ENCODE measurements around the gene VSX2.

VSX2 gene

DNA sequence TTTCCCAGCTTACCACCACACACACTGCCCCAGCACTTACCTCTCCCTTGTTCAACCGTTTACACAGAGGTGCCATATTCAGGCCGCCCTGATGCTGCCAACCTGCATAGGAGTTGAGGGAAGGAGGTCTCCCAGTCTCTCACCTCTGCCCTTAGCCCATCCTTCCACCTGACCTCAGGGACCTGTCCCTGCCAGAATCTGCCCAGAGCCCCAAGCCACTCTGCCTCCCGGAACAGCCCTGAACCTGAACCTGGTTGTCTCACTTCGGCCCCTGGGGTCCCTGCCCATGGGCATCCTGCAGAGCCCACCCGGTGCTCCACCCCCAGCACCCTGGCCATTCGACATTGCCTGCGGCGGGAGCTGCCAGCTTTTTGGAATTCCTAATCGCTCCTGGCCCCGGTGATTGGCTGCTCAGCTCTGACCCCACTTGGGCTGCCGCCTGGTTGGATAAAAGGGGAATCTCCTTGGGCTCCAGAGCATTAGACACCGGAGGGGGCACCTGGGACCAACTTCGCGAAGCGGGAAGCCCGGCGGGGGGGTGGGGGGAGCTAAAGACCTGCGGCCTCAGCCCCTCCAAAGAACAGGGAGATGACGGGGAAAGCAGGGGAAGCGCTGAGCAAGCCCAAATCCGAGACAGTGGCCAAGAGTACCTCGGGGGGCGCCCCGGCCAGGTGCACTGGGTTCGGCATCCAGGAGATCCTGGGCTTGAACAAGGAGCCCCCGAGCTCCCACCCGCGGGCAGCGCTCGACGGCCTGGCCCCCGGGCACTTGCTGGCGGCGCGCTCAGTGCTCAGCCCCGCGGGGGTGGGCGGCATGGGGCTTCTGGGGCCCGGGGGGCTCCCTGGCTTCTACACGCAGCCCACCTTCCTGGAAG is at the start of gene VSX2:
Gene VSX2, plus strand, starts transcription at position 476 of the 874 bp plus-strand sequence. Its CDS starts 113 bp downstream, at position 589.
- DNase-seq, result no peak

DNA sequence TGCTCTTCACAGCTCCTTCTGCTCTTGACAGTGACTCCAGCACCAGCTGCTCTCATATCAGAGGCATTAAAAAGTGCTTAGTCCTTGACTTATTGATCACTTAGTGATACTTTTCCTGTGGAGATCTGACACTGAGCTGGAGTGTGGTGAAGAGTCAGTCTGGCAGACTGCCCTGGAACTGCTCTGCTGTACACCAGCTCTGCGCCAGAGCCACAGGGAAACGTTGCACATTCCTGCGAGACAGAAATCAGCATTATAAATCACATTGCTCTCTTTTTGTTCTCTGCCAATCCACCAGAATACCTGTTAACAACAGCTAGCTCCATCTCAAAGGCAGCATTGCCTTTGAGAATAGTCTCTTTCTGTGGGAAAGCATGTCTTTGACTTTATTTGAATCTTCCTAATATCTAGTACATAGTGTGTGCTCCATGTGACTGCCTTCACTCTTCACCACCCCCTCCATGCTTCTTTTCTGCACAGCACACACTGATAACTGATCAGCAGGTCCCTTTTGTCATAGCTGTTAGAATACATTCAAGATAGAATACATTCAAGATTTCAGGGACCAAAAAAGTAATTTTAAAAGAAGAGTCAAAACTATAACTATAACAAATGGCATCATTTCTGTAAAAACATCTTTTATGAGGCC is 48.2 kb upstream of the VSX2 start:
- DNase-seq, result no peak

DNA sequence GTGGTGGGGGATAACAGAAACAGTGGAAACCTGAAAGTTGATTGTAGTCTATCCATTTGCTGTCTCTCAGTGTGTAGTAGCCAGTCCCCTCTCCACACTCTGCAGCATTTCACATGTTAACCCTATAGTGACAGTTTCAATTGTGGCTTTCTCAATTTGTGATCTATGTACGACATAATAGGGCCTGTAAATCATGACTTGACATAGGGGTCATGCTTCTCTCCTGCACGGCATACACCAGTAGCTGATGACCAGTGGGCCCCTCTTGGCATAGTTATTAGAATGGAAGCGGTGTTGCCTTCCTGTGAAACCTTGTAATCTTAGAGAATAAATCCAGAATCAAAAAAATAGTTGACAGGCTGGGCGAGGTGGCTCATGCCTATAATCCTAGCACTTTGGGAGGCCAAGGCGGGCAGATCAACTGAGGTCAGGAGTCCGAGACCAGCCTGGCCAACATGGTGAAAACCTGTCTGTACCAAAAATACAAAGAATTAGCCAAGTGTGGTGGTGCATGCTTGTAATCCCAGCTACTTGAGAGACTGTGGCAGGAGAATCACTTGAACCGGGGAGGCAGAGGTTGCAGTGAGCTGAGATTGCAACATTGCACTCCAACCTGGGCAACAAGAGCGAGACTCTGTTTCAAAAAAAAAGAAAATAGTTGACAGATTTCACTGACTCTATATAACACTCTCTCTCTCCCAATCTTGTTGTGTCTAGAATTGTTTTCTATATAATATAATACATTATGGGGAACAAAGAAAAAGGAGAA is 44.6 kb upstream of the VSX2 start:
- no peak for DNase-seq

DNA sequence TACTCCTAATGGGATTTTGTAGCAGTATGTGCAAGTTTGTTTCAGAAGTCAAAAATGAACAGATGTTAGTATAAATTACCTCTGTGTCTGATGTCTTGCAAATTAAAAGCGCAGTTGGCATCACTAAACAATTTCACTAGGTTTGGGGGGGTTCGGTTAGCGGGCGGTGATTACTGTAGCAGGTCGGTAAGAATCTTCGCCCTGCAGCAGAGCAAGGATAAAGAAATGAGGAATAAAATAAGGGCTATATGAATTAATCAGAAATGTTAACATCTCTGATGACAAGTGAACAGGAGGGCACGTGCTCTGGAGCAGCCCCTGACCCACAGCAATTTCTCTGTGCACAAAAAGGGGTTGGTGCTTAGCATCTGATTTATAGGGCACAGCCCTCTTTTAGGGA is 43.6 kb upstream of the VSX2 start:
- no peak for DNase-seq

DNA sequence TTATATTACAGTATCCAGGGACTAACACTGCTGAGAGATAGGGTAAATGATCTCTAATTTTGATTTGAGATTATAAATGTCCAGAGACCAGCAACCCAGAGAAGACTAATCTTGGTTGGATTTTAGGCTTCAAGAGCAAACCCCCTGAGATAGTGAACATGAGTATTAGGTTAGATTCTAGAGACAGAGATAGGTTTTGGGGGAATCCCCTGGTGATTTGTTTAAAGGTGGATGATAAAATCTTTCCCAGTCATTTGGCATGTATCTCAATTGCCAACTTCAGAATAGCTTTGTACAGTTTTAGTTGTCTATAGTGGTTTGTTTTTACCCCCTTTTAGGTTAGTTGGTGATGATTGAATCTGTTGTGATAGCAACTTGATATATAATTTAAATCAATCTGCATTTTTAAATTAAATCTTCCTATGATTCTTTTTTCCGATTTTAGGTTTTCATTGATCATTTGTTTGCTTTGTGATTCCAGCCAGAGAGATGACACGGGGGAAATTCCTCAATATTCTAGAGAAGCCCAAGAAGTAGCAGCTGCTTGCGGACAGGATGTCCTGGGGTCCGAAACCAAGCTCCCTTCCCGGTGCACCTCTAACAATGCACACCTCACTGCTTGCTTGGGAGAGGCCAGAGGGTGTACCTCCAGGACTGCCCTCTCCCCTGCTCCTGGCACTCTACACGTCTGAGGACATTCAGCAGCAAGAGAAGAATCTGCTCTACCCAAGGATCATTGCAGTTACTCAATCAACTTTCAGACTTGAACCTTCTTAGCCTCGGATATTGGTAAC is 40.6 kb upstream of the VSX2 start:
- DNase-seq, result no peak

DNA sequence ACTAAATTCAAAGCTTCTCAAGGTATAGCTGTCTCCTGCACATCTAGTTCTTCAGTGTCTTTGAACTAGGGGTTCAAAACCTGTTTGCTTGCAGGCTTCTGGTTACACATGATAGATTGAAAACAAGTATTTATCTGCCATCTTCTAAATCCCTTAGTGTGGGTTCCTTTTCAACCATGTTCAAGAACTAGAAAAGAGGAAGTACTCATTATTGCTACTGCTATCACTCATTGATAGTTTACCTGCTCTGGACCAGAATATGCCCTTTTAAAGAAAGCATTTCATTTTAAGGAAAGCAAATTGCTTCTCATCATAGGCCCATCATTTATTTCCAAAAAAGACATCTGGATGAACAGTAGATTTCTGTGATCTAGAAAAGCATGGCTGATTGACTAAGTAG is 37.1 kb upstream of the VSX2 start:
- no peak for DNase-seq

DNA sequence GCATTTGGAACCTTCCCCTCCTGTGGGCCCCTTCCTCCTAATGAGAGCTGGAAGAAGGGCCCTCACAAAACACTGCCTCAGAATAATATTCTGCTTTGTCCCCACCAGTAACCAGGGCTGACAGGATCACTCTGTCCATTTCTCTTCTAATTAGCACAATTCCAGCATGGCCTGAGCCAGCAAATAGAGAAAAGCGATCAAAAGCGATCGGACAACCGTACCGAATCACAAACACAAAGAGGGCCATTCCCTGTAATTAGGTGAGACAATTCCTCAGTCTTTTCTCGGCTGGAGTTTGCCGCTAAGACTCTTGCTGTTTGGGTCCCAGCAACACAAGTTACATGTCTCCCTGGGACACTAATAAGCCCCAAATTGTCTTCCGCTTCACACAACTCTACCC is 35.6 kb upstream of the VSX2 start:
- no peak for DNase-seq

DNA sequence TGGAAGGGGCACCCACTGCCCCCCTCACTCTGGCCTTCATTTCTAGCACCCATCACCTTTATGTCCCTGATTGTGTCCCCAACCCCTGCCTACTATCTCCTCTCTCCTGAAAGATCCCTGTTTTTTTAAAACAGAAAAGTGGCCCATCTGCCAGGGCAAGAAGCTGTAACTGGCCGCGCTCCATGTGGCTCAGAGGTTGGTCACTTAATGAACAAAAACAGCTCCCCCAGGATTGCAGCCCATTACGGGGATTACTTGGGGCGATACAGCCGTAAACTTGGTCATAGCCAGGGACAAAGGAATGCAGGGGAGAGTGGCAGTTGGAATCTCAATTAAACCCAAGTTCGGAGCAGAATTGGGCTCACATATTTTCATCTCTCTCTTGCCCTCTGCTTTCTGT is 34.8 kb upstream of the VSX2 start:
- DNase-seq, result no peak

DNA sequence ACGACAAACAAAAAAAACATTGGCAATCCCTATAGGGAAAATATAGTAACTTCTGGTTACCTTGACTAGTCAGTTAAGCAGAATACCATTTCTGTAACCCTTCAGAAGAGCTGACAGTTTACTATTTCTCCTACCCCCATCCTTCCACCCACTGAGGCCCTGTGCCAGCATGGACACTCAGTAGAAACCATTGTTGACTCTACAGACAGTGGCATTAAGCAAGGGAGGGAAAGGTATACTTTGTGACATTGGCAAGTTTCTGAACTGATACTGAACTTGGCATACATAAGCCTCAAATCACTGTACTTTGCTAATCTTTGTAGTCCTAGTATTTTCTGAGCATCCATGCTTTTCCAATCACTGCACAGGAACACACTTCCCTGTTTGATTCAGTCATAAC is 33.4 kb upstream of the VSX2 start:
- no peak for DNase-seq

DNA sequence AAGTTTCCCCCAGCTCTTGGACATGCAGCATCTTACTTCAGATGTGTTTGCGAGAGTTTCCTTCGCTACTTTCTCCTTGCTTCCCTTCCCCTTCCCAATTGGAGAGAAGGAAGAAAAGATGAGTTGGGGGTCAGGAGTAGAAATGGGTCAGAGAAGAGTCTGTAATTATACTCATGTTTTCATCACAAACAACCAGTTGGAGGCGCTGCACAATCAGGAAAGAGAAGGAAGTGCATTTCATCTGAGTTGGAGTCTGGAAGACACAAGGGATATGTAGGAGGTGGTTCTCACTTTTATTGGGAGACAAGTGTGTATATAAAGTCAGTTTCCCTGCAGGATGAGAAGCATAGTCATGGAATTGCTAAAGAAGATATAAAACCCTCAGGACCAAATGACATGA is 31.3 kb upstream of the VSX2 start:
- peak; percentile 10 to 51 for DNase-seq

DNA sequence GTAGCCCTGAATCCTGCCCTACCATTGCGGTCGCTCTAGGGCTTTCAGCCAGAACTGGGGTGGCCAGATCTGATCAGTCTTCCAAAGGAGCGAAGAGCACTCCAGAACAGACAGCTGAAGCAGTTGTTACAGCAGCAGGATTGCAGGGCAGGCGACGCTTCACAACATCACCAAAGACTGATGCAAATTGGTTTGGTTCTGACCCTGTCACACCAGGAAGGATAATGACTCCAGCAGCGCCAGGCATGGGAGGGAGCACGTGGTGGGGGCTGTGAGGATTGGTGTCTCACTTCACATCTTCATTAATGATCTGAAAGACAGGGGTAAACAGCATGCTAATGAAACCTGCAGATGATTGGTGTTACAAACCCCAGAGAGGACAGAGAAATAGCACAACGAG is 30.6 kb upstream of the VSX2 start:
- DNase-seq, result peak in 1 of 2 experiments; percentile 20

DNA sequence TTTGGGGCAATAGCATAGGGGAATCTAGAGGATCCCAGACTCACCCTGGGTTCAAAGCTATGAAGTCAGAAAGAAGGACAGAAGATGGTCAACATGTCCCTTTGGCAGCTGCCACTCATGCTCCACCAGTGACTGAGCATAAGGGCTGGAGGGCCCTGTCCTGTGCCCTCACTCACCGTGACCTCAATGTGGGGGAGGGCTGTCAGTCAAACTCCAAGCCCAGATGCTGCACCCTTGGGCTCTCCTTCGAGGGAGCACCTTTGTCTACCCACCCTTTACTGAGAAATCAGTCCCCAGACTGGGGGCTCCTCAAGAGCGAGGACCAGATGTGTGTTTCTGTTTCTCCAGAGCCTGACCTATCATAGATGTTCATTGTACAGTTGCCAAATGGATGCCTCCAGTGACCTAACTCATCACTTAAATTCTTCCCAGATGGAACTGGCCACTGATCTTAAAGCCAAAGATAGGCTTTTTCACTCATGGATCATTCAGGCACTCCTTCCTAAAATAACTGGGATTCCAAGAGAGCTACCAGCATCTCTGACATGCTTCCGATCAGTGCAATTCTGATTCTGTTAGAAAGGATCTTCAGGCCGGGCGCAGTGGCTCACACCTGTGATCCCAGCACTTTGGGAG is 27.2 kb upstream of the VSX2 start:
- DNase-seq, result no peak

DNA sequence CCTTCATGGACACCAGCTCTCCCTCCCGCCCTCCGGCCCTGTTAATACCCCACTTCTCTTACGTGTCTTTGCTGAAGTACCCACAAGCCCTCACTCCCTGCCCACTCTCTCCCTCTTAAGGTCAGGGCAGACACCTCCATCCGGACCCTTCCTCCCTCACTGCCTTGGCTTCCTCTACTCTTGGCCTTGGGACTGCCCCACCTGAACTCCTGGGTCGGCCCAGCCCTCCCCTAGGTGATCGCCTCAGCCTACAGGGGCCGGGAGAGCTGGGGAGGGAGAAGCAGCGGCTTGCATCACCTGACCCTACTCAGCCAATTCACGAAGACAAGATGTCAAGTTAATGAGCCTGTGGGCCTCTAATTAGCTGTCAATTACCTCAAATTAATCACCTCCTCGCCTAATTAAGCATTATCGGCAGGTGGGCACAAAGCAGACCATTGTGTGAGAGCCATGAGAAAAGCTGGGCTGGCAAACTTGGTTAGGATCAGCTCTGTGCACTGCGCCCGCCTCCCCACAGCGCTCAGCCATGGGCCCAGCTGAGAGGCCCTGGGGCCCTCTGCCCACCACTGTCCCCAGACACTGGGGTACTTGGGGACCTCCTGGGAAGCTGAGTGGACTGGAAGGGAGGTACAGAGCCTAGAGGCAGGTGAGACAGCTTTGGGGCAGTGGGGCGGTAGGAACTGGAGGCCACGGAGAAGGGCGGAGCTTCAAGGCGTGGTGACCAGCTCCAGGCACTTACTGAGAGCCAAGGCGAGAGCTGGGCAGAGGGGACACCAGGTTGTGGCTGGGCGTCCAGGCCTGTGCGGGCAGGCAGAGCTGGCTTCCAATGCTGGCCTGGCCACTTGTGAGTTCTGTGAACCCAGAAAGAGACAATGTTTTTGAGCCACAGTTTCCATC is 25.1 kb upstream of the VSX2 start:
- DNase-seq, result no peak

DNA sequence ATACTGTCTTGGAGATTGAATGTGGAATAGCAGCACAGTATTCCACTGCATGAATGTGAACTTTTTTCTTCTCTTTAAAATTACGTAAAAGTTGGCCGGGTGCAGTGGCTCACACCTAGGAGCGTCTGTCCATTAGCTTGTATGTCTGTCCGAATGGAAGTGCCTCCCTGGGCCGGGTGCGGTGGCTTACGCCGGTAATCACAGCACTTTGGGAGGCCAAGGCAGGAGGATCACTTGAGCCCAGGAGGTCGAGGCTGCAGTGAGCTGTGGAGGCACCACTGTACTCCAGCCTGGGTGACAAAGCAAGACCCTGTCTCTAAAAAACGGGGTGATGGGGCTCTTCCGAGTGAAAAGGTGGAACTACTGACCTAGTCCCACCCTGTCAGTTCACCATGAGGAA is 22.6 kb upstream of the VSX2 start:
- no peak for DNase-seq

DNA sequence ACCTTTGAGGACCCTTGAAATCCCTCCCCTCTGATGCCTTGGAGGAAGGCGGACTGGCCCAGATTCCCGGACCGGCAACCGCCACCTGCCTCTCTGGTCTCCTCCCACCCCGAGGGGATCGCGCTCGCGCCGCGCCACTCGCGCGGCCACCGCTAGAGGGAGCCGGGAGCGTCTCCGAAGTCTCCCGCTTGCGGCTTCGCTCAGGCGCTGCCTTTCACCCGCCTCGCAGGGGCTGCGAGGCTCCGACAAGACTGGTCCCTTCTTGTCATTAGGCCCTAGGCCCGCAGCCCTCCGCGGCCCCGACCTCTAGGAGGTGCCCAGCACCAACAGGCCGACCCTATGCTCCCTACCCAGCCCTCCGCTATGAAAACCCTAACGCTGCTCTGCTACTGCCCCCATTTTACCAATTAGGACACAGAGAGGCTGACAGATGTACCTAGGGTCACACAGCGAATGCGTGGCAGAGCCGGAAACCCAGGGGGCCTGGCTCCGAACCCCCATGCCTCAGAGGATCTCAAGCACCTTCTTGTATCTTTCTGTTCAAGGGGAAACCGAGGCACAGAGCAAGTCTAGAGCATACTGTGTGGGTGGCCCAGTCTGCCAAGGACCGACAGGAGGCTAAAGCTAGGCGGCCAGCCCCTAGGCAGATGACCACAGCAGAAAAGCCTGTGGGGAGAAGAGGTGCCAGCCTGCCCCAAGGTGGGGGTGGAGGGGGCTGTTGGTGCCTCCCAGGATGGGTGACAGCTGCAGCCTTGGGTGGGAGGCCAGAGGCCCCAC is 21.4 kb upstream of the VSX2 start:
- peak; percentile 28 to 85 for DNase-seq

DNA sequence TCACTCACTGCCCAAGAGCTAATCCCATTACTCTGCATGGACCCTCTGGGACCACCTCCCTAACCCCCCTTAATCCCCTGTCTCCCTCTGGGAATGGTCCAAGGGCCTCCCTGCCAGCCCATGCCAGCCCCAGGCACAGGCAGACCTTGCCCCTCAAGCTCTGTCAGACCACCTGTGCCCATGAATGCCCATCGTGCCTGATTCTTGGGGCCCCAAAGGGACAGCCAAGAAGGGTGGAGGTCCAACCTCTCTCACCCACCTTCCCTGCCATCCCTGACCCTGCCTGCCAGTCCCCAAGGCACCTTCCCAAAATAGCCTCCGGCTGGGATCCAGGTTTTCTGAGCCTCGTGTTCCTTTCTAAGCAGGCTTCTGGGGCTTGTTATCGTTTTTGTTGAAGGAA is 20.8 kb upstream of the VSX2 start:
- no peak for DNase-seq

DNA sequence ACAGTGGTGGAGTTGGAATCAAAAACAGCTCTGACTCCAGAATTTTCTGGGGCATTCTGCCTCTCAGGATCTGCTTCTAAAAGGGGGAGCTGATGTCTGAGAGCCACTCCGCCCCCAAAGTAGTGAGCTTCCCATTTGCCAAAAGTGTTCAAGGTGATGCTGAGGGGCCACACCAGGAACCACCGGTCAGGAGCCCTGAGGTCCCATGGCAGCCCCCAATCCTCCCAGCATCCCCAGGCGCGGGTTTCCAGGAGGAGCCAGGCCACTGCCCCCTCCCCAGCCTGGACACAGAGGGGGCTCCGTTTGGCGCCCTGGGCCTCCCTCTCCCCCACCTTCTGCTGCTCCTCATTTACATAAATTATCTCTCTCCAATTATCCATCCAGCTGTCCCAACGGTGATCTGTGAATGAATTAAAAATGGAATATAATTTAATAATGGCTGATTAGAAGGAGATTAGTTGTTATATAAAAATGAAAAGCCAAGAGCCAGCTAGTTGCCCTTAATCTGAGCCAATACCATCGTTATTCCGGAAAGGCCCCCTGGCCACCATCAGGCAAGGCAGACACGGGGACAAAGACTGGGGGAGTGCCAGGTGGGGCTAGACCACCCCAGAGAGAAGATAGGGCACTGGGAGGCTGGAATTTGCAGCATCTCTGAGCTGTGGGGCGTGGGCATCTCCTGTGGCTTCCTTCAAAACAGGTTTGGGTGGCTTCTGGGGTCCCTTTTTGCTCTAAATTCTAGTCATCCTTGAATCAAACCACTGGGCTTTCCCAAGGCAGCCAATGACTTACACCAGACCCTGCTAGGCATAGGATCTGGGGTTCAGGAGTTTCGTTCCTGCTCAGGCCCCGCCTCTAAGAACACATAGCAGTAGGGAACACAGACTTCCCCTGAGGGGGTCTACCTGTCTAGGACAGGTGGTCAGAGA is 19.7 kb upstream of the VSX2 start:
- no peak for DNase-seq

DNA sequence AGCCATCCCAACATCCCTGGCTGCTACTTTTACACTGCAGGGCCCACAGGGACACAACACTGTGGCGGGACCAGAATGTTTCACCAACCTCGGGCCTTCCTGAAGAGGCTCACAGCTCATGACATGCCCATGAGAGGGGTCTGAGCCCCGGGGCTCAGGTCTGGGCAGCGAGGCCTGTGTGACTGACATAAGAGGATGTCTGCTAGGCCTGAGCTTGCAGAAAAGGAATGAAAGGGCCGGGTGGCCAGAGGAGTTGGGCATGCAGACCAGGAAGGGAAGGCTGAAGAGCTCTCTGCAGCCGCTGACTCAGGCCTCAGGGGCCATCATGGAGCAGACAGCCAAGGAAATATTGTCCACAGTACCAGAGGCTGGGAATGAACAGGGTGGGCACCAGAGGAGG is 18.3 kb upstream of the VSX2 start:
- DNase-seq, result no peak

DNA sequence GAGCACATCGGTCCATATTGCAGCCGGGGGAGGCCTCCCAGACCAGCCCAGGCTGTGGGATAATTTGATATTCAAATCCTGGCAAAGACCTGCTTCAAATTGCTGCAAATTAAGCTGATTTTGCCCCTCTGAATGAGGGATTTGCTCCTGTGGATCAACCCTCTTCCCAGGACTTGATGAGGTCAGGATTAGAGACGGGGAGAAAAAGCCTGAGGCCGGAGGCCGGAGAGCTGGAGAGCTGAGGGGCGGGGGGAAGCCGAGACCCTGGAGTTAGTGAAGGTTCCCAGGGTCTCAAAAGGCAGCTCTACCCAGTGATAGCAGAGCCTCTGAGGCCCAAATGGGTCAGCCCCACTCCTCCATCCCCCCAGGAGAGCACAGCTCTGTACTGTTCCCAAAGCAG is 17.5 kb upstream of the VSX2 start:
- no peak for DNase-seq

Data from NCI-H526 (cell line).